HUES64 (cell line): Measurements from ENCODE around the gene TMEM255B.

Experiments used
- H3K27ac ChIP-seq: 2 replicates; pipeline ENCODE4 v1.7.0; 2013; ENCODE audit warnings: low read depth, low read length, inconsistent platforms
- H3K27me3 ChIP-seq: 2 replicates; pipeline ENCODE4 v1.6.1; 2013; ENCODE audit warnings: mild to moderate bottlenecking, low read length; ENCODE audit not compliant: insufficient read depth
- H3K36me3 ChIP-seq: 2 replicates; pipeline ENCODE4 v1.6.1; 2013; ENCODE audit warnings: mild to moderate bottlenecking, low read length; ENCODE audit not compliant: insufficient read depth
- H3K4me1 ChIP-seq: 2 replicates; pipeline ENCODE4 v1.6.1; 2013; ENCODE audit warnings: mild to moderate bottlenecking, low read length, moderate library complexity; ENCODE audit not compliant: insufficient read depth
- H3K4me3 ChIP-seq: 2 replicates; pipeline ENCODE4 v1.5.1; 2013; ENCODE audit warnings: mild to moderate bottlenecking, low read length, moderate library complexity
- H3K9ac ChIP-seq: 2 replicates; pipeline ENCODE4 v1.6.1; 2013; ENCODE audit warnings: mild to moderate bottlenecking, low read depth, low read length
- H3K9me3 ChIP-seq: 2 replicates; pipeline ENCODE4 v1.6.1; 2013; ENCODE audit warnings: low read depth, low read length; ENCODE audit not compliant: insufficient read depth
- WGBS: fragments of 150-250, 120-280 bp; methylation state at CpG from one replicate; pipeline ENCODE4 v1.1.7; 2013; ENCODE audit warnings: missing lambda C conversion rate; 5-methylcytosine and 5-hydroxymethylcytosine counted together

TMEM255B gene

GRCh38 chr13:113816946-113817859, 58.2 kb downstream of the TMEM255B start:
- no peaks in the 10 kb centered on the region for H3K36me3 ChIP-seq
- no peaks in the 10 kb centered on the region for H3K4me1 ChIP-seq
- no peaks in the 10 kb centered on the region for H3K9me3 ChIP-seq
- no peak overlapping the region for H3K4me3 ChIP-seq
- H3K27me3 ChIP-seq: no peaks in the 10 kb centered on the region
- H3K27ac ChIP-seq: no peak overlapping the region
- no peak overlapping the region for H3K9ac ChIP-seq
- 61% methylated on average over 19 of the region's 24 CpGs for WGBS

GRCh38 chr13:113817860-113818691, 59.0 kb downstream of the TMEM255B start:
- no peak overlapping the region for H3K4me3 ChIP-seq
- 91% methylated on average over 60 of the region's 60 CpGs for WGBS
- no peaks in the 10 kb centered on the region for H3K9me3 ChIP-seq
- H3K27me3 ChIP-seq: no peaks in the 10 kb centered on the region
- H3K9ac ChIP-seq: no peak overlapping the region
- H3K36me3 ChIP-seq: no peaks in the 10 kb centered on the region
- no peak overlapping the region for H3K27ac ChIP-seq
- no peaks in the 10 kb centered on the region for H3K4me1 ChIP-seq

GRCh38 chr13:113818700-113819295, 59.8 kb downstream of the TMEM255B start:
- WGBS: 94% methylated on average over 26 of the region's 26 CpGs
- no peaks in the 10 kb centered on the region for H3K4me1 ChIP-seq
- no peaks in the 10 kb centered on the region for H3K27me3 ChIP-seq
- no peak overlapping the region for H3K9ac ChIP-seq
- H3K27ac ChIP-seq: no peak overlapping the region
- H3K36me3 ChIP-seq: no peaks in the 10 kb centered on the region
- H3K4me3 ChIP-seq: no peak overlapping the region
- H3K9me3 ChIP-seq: no peaks in the 10 kb centered on the region

GRCh38 chr13:113819341-113819730, 60.3 kb downstream of the TMEM255B start:
- Histone ChIP-seq H3K27ac (no peak overlapping the region), H3K4me1 (no peaks in the 10 kb centered on the region), H3K36me3 (no peaks in the 10 kb centered on the region), H3K4me3 (no peak overlapping the region), H3K9ac (no peak overlapping the region), H3K27me3 (no peaks in the 10 kb centered on the region), H3K9me3 (no peaks in the 10 kb centered on the region)
- 84% methylated on average over 13 of the region's 13 CpGs for WGBS

GRCh38 chr13:113819731-113820715, 61.0 kb downstream of the TMEM255B start:
- no peaks in the 10 kb centered on the region for H3K27me3 ChIP-seq
- no peak overlapping the region for H3K9ac ChIP-seq
- H3K4me1 ChIP-seq: no peaks in the 10 kb centered on the region
- no peaks in the 10 kb centered on the region for H3K9me3 ChIP-seq
- H3K4me3 ChIP-seq: no peak overlapping the region
- H3K36me3 ChIP-seq: no peaks in the 10 kb centered on the region
- H3K27ac ChIP-seq: no peak overlapping the region
- WGBS: 96% methylated on average over 52 of the region's 52 CpGs

- Histone ChIP-seq H3K27ac (no peak overlapping the region), H3K4me1 (no peaks in the 10 kb centered on the region), H3K9me3 (no peaks in the 10 kb centered on the region), H3K36me3 (0 out of 2 replicates have a peak, but pooled peaks cover 4% of the 10 kb centered on the region), H3K27me3 (no peaks in the 10 kb centered on the region), H3K9ac (no peak overlapping the region), H3K4me3 (no peak overlapping the region)
- 77% methylated on average over 54 of the region's 54 CpGs for WGBS
Measured at GRCh38 chr13:113820813-113821651, 62.0 kb downstream of the TMEM255B start.

GRCh38 chr13:113821847-113822246, 62.8 kb downstream of the TMEM255B start:
- Histone ChIP-seq H3K9ac (no peak overlapping the region), H3K4me3 (no peak overlapping the region), H3K36me3 (0 out of 2 replicates have a peak, but pooled peaks cover 4% of the 10 kb centered on the region), H3K9me3 (no peaks in the 10 kb centered on the region), H3K27me3 (no peaks in the 10 kb centered on the region), H3K27ac (no peak overlapping the region), H3K4me1 (no peaks in the 10 kb centered on the region)
- WGBS: 96% methylated on average over 24 of the region's 24 CpGs

- 95% methylated on average over 12 of the region's 12 CpGs for WGBS
- H3K9ac ChIP-seq: no peak overlapping the region
Measured at GRCh38 chr13:113822266-113822665, 63.2 kb downstream of the TMEM255B start.

GRCh38 chr13:113822956-113823744, 64.1 kb downstream of the TMEM255B start:
- no peaks in the 10 kb centered on the region for H3K4me1 ChIP-seq
- H3K36me3 ChIP-seq: peaks cover 4% of the 10 kb centered on the region; the same call in 1 of the 2 replicates
- no peaks in the 10 kb centered on the region for H3K27me3 ChIP-seq
- no peaks in the 10 kb centered on the region for H3K9me3 ChIP-seq
- 96% methylated on average over 45 of the region's 45 CpGs for WGBS
- H3K27ac ChIP-seq: no peak overlapping the region
- H3K4me3 ChIP-seq: no peak overlapping the region
- H3K9ac ChIP-seq: no peak overlapping the region

More at GRCh38 chr13:113822266-113822665, 63.2 kb downstream of the TMEM255B start:
- H3K27me3 ChIP-seq: no peaks in the 10 kb centered on the region
- H3K9me3 ChIP-seq: no peaks in the 10 kb centered on the region
- H3K27ac ChIP-seq: no peak overlapping the region
- 0 out of 2 replicates have a peak, but pooled peaks cover 4% of the 10 kb centered on the region for H3K36me3 ChIP-seq
- no peaks in the 10 kb centered on the region for H3K4me1 ChIP-seq
- no peak overlapping the region for H3K4me3 ChIP-seq
